Esophagus muscularis mucosa (tissue), 4 donors: ENCODE results near the gene TES. TPM values are rescaled to one million over a fixed set of nuclear protein-coding genes. Genes with fewer than 3 reads are reported as not detected.

Source experiments
- DNase-seq: peaks from one replicate; pipeline ENCODE4 v3.0.0-alpha.2; 2017; ENCODE audit errors: extremely low spot score
- H3K27ac ChIP-seq, 4 donors: fragments of 200-600 bp; sonication (generic); replicated peaks in 1 of 4; 1 replicate in 3 of 4; 2 replicates in 1 of 4; pipeline ENCODE4 v1.5.1; 2016 to 2019; ENCODE audit warnings: mild to moderate bottlenecking in 1 of 4
- H3K27me3 ChIP-seq, 4 donors: fragments of 200-600 bp; sonication (generic); one replicate each; pipeline versions ENCODE4 v1.5.1 to v1.6.0; 2016 to 2019
- H3K36me3 ChIP-seq, 4 donors: fragments of 200-600 bp; sonication (generic); one replicate each; pipeline ENCODE4 v1.5.1; 2016 to 2019
- H3K4me1 ChIP-seq, 4 donors: fragments of 200-600 bp; sonication (generic); one replicate each; pipeline ENCODE4 v1.5.1; 2016 to 2019
- H3K4me3 ChIP-seq, 4 donors: fragments of 200-600 bp; sonication (generic); 1 replicate in 2 of 4; 2 replicates in 2 of 4; pipeline ENCODE4 v1.5.1; 2016 to 2019; ENCODE audit warnings: mild to moderate bottlenecking in 4 of 4, moderate library complexity in 1 of 4
- H3K9me3 ChIP-seq, 4 donors: fragments of 200-600 bp; sonication (generic); 1 replicate in 3 of 4; 2 replicates in 1 of 4; pipeline ENCODE4 v1.5.1; 2016 to 2019
- EP300 ChIP-seq: sonication (generic); formaldehyde crosslinking; IDR thresholded peaks from one replicate; pipeline ENCODE4 v1.6.1; 2017; ENCODE audit warnings: antibody characterized with exemption
- POLR2A ChIP-seq: fragments of 450-650 bp; IDR thresholded peaks from one replicate; pipeline ENCODE4 v1.6.1; 2017; ENCODE audit warnings: antibody characterized with exemption, moderate library complexity, mild to moderate bottlenecking, low read depth
- POLR2AphosphoS5 ChIP-seq, 2 donors: sonication (generic); formaldehyde crosslinking; IDR thresholded peaks; one replicate each; pipeline ENCODE4 v1.6.1; 2017; ENCODE audit warnings: antibody characterized with exemption in 2 of 2
- WGBS: methylation state at CpG from one replicate; pipeline ENCODE4 v1.1.5; 2018; 5-methylcytosine and 5-hydroxymethylcytosine counted together
- intact Hi-C: fragments of 100-400 bp; cut with DNase I; formaldehyde crosslinking; loops from one replicate; pipeline ENCODE4 v1.15.1; 2023
- total RNA-seq, 4 donors: library from RNA; depleted of rRNA; stranded (reverse); fragments of >200 nt; gene quantifications; one replicate each; pipeline versions ENCODE4 v1.1.0 to v1.2.1, GENCODE V29; 2016
- TF ChIP-seq, protein P1 (sequence below), 3 experiments: fragments of 200-600 bp in 2 of 3; fragments of 450-650 bp in 1 of 3; sonication (generic) in 2 of 3; IDR thresholded peaks; one replicate each; pipeline ENCODE4 v1.5.1; 2017 to 2019; ENCODE audit warnings: antibody characterized with exemption in 3 of 3, mild to moderate bottlenecking in 2 of 3, moderate library complexity in 1 of 3

Gene TES
- total RNA-seq, 4 donors from 2014 or later = 213 to 356 (median 265) TPM

DNA sequence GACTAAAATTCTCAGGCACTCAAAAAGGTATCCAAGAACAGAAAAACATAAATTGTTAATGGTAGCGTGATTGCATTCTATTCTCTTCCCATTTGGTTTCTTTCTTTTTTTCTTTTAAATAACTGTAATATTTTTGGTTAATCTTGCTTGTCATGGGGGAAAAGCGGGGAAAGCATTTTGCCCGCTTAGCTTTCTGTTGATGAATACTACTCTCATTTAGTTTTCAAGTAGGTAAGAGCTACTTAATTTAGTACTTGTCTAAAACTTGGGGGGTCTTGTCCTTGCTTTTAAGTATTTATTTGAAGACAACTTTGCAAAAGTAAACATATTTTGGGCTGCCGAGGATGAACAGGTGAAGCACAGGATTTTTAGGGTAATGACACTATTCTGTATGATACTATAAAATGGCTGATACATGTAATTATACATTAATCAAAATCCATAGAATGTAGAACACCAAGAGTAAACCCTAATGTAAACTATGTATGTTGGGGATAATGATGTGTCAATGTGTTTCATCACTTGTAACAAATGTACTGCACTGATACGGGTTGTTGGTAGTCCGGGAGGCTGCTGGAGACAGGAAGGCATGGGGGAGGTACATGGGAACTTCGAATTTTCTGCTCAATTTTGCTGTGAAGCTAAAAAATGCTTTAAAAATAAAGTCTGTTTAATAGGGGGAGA lies 1.7 kb downstream of the TES start:
- no peak for DNase-seq
- H3K36me3 ChIP-seq = no peaks in the 10 kb centered on the region
- H3K27ac ChIP-seq = peak overlapping the region; percentile 94 to 97 (median 95)
- TF ChIP-seq, protein P1, sequence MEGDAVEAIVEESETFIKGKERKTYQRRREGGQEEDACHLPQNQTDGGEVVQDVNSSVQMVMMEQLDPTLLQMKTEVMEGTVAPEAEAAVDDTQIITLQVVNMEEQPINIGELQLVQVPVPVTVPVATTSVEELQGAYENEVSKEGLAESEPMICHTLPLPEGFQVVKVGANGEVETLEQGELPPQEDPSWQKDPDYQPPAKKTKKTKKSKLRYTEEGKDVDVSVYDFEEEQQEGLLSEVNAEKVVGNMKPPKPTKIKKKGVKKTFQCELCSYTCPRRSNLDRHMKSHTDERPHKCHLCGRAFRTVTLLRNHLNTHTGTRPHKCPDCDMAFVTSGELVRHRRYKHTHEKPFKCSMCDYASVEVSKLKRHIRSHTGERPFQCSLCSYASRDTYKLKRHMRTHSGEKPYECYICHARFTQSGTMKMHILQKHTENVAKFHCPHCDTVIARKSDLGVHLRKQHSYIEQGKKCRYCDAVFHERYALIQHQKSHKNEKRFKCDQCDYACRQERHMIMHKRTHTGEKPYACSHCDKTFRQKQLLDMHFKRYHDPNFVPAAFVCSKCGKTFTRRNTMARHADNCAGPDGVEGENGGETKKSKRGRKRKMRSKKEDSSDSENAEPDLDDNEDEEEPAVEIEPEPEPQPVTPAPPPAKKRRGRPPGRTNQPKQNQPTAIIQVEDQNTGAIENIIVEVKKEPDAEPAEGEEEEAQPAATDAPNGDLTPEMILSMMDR (IDR thresholded peaks at IDR 0.05) = no peak
- TF ChIP-seq POLR2AphosphoS5 (IDR thresholded peaks at IDR 0.05) (no peak), POLR2A (no peak), EP300 (no peak)
- peaks cover 19 to 50% (median 45%) of the 10 kb centered on the region in 4 donors for H3K4me1 ChIP-seq
- H3K27me3 ChIP-seq = no peaks in the 10 kb centered on the region
- whole genome bisulfite sequencing = 32% methylated on average over 7 of the region's 7 CpGs
- intact Hi-C loops = no loop called here
- no peaks in the 10 kb centered on the region for H3K9me3 ChIP-seq
- peak overlapping the region; percentile 74 to 92 (median 90) for H3K4me3 ChIP-seq

DNA sequence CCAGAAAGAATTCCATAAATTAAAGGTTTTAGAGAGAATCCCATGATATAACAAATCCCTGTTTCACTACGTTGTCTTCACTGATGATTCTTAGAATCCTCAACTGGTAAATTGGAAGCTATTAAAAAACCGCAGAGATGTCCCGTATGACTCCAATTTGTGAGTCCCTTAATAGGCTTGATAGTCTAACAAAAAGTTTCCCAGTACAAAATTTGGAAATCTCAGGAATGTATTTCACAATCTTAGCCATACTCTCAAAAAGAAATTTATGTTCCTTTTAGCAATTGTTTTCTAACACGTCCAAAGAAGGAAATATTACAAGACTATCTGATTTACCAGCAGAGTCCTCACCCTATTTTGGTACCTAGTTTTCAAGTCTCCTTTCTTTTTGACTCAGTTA lies 2.5 kb downstream of the TES start:
- Histone ChIP-seq H3K9me3 (no peaks in the 10 kb centered on the region), H3K4me3 (peak overlapping the region; percentile 74 to 92 (median 90)), H3K27ac (peak overlapping the region; percentile 94 to 97 (median 95)), H3K27me3 (no peaks in the 10 kb centered on the region), H3K4me1 (peaks cover 27 to 58% (median 53%) of the 10 kb centered on the region in 4 donors), H3K36me3 (no peaks in the 10 kb centered on the region)
- DNase-seq = no peak
- TF ChIP-seq, protein P1 (IDR thresholded peaks at IDR 0.05) = no peak
- TF ChIP-seq EP300 (no peak), POLR2A (no peak), POLR2AphosphoS5 (IDR thresholded peaks at IDR 0.05) (peak in 1 of 2 donors; percentile 67)
- intact Hi-C loops = no loop called here
- WGBS = 28% methylated on average over 4 of the region's 4 CpGs

DNA sequence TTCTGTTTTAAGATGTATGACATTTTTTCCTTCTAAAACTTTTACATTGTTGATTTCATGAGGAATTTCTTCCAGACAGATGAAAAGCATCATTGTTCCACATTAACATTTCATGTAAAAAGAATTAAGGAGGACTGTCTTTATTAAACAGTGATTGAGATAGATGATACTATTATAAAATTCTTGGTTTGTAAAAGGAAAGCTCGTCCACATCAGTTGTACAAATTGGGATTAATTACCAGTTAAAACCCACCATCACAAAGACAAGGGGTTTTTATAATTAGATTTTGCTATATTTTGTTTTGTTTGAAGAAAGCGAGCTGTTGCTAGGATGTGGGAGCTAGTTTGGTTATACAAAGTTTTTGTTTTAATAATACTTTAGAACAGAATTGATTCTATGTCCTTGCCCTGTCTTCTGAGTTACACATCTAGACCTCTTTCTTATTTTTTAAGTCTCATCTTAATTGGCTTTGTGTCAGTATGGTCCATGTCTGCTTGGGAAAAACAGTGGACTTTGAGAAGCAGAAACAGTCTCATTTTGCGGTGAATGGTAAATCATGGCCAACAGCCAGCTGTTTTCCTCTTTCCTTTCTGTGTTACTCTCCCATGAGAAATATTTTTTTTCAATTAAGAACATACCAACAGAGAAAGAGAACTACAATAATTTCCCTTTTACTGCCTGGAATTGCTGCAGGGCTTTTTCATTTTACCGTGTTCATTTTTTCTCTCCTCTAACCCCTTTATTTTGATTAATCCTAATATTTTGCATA lies 3.2 kb downstream of the TES start:
- Histone ChIP-seq H3K4me1 (peaks cover 34 to 65% (median 60%) of the 10 kb centered on the region in 4 donors), H3K27me3 (no peaks in the 10 kb centered on the region), H3K27ac (peak overlapping the region; percentile 94 to 97 (median 95)), H3K9me3 (no peaks in the 10 kb centered on the region), H3K4me3 (peak overlapping the region; percentile 74 to 92 (median 90)), H3K36me3 (no peaks in the 10 kb centered on the region)
- intact Hi-C loops = no loop called here
- DNase-seq = no peak
- 21% methylated on average over 4 of the region's 4 CpGs for WGBS
- TF ChIP-seq EP300 (no peak), POLR2AphosphoS5 (IDR thresholded peaks at IDR 0.05) (no peak), POLR2A (no peak)
- TF ChIP-seq, protein P1 (IDR thresholded peaks at IDR 0.05) = no peak

DNA sequence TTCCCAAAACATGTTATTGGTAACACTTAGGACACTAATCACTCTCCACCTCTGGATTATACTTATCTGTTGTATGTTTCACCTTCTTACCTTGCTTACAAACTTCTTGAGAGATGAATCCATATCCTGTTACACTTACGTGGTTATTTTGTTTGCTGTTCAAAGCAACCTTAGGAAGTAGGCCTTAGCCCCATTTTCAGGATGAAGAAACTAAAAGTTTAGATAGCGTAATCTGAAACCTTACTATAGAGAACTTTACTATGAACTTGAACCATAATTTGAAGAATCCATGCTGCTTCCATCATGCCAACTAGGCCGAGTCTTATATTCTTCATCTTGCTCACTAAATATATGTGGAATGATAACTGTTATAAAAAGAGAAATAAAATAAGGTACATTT lies 4.6 kb downstream of the TES start:
- intact Hi-C loops = no loop called here
- no peaks in the 10 kb centered on the region for H3K9me3 ChIP-seq
- peak overlapping the region in 1 of 4 donors; percentile 91 for H3K4me3 ChIP-seq
- H3K4me1 ChIP-seq = peaks cover 44 to 77% (median 73%) of the 10 kb centered on the region in 4 donors
- no peaks in the 10 kb centered on the region for H3K36me3 ChIP-seq
- TF ChIP-seq EP300 (no peak), POLR2A (no peak), POLR2AphosphoS5 (IDR thresholded peaks at IDR 0.05) (no peak)
- TF ChIP-seq, protein P1 (IDR thresholded peaks at IDR 0.05) = no peak
- peak overlapping the region; percentile 94 to 97 (median 95) for H3K27ac ChIP-seq
- WGBS = 98% methylated on average over 3 of the region's 3 CpGs
- H3K27me3 ChIP-seq = no peaks in the 10 kb centered on the region
- DNase-seq = no peak
